ENCODE data around the gene DPEP3. TPM values are rescaled to one million over a fixed set of nuclear protein-coding genes. Genes with fewer than 3 reads are reported as not detected.
A peak's percentile ranks its signal among the peaks of the same experiment; 100 is the strongest.

The DPEP3 gene
- total and polyA plus RNA-seq, 2 donors from 2014 or later: 0.19 TPM; not detected in 1

GRCh38 chr16:67963662-67964321, 16.5 kb downstream of the DPEP3 start:
- peaks cover 0 to 37% (median 16%) of the 10 kb centered on the region in 3 donors for H3K4me1 ChIP-seq (ENCODE audit: control insufficient read depth in 2 of 3, insufficient read depth in 2 of 3, low read depth in 1 of 3, low read length in 3 of 3)
- TF ChIP-seq CTCF (IDR thresholded peaks at IDR 0.05; ENCODE audit: borderline replicate concordance, extremely low read depth, insufficient read depth): no peak
- no peak overlapping the region for H3K27ac ChIP-seq (ENCODE audit: low read depth in 2 of 2, low read length in 2 of 2)
- H3K27me3 ChIP-seq (ENCODE audit: control insufficient read depth, insufficient read depth, low read length): no peaks in the 10 kb centered on the region
- no peak overlapping the region for H3K9ac ChIP-seq (ENCODE audit: low read length in 3 of 3)
- FAIRE-seq (no peak), DNase-seq (peak in 4 of 5 donors; percentile 30 to 77 (median 40))
- H3K36me3 ChIP-seq (ENCODE audit: control insufficient read depth in 2 of 3, insufficient read depth in 3 of 3, low read length in 3 of 3): peaks cover 3 to 30% (median 3%) of the 10 kb centered on the region in 3 donors
- intact Hi-C loops (cut with DNase I): no loop called here
- no peaks in the 10 kb centered on the region for H3K9me3 ChIP-seq (ENCODE audit: control insufficient read depth in 2 of 3, insufficient read depth in 1 of 3, low read length in 3 of 3)
- H3K4me3 ChIP-seq (ENCODE audit: low read length in 3 of 3): peak overlapping the region in 1 of 3 donors; percentile 20

GRCh38 chr16:67963292-67963661, 17.0 kb downstream of the DPEP3 start:
- Histone ChIP-seq H3K4me3 (ENCODE audit: low read length in 3 of 3) (peak overlapping the region in 1 of 3 donors; percentile 20), H3K9ac (ENCODE audit: low read length in 3 of 3) (no peak overlapping the region), H3K27me3 (ENCODE audit: control insufficient read depth, insufficient read depth, low read length) (no peaks in the 10 kb centered on the region), H3K36me3 (ENCODE audit: control insufficient read depth in 2 of 3, insufficient read depth in 3 of 3, low read length in 3 of 3) (peaks cover 3 to 33% (median 8%) of the 10 kb centered on the region in 3 donors), H3K4me1 (ENCODE audit: control insufficient read depth in 2 of 3, insufficient read depth in 2 of 3, low read depth in 1 of 3, low read length in 3 of 3) (peaks cover 0 to 41% (median 16%) of the 10 kb centered on the region in 3 donors), H3K9me3 (ENCODE audit: control insufficient read depth in 2 of 3, insufficient read depth in 1 of 3, low read length in 3 of 3) (no peaks in the 10 kb centered on the region), H3K27ac (ENCODE audit: low read depth in 2 of 2, low read length in 2 of 2) (no peak overlapping the region)
- TF ChIP-seq CTCF (IDR thresholded peaks at IDR 0.05; ENCODE audit: borderline replicate concordance, extremely low read depth, insufficient read depth): no peak
- FAIRE-seq (no peak), DNase-seq (no peak)
- intact Hi-C loops (cut with DNase I): no loop called here

- no peaks in the 10 kb centered on the region for H3K9me3 ChIP-seq (ENCODE audit: control insufficient read depth in 2 of 3, insufficient read depth in 1 of 3, low read length in 3 of 3)
- H3K4me3 ChIP-seq (ENCODE audit: low read length in 3 of 3): no peak overlapping the region
- no peak overlapping the region for H3K9ac ChIP-seq (ENCODE audit: low read length in 3 of 3)
- TF ChIP-seq CTCF (IDR thresholded peaks at IDR 0.05; ENCODE audit: borderline replicate concordance, extremely low read depth, insufficient read depth): no peak
- FAIRE-seq (no peak), DNase-seq (no peak)
- no peaks in the 10 kb centered on the region for H3K27me3 ChIP-seq (ENCODE audit: control insufficient read depth, insufficient read depth, low read length)
- no peak overlapping the region for H3K27ac ChIP-seq (ENCODE audit: low read depth in 2 of 2, low read length in 2 of 2)
- peaks cover 3 to 38% (median 10%) of the 10 kb centered on the region in 3 donors for H3K36me3 ChIP-seq (ENCODE audit: control insufficient read depth in 2 of 3, insufficient read depth in 3 of 3, low read length in 3 of 3)
- peaks cover 0 to 37% (median 16%) of the 10 kb centered on the region in 3 donors for H3K4me1 ChIP-seq (ENCODE audit: control insufficient read depth in 2 of 3, insufficient read depth in 2 of 3, low read depth in 1 of 3, low read length in 3 of 3)
- intact Hi-C loops (cut with DNase I): no loop called here
Observed at GRCh38 chr16:67962135-67962534, 18.2 kb downstream of the DPEP3 start.

Measured in kidney (tissue), 14 donors.